Panc1 (cell line): ENCODE measurements around the gene THPO. TPM values are rescaled to one million over a fixed set of nuclear protein-coding genes. Genes with fewer than 3 reads are reported as not detected.
A peak's percentile ranks its signal among the peaks of the same experiment; 100 is the strongest.

Experiments
- ATAC-seq: fragments of 200-7000 bp; cut with Tn5 transposase; 2 replicates; pipeline ENCODE4 v1.9.1; 2020; ENCODE audit warnings: mild to moderate bottlenecking, moderate library complexity
- BruUV-seq: library from RNA; stranded (reverse); fragments of 400-500 nt; replicated peaks from 2 replicates; lab custom pipeline; 2021; lab: Mats Ljungman, UMichigan
- CTCF ChIA-PET: fragments of 300-600 bp; sonication (Branson Sonifier 250); formaldehyde crosslinking; loops from one replicate; lab custom pipeline; 2022; ENCODE audit warnings: antibody characterized with exemption; lab: Charles Lee
- POLR2A ChIA-PET: fragments of 300-600 bp; sonication (Branson Sonifier 250); formaldehyde crosslinking; loops from one replicate; lab custom pipeline; 2022; ENCODE audit warnings: antibody characterized with exemption; lab: Charles Lee
- DNase-seq: peaks from one replicate; pipeline ENCODE4 v3.0.0-alpha.2; 2010; ENCODE audit warnings: low read depth, low spot score
- H3K27ac ChIP-seq: 2 replicates; pipeline ENCODE4 v1.5.1; 2011; ENCODE audit warnings: mild to moderate bottlenecking, low read length, inconsistent platforms
- H3K27me3 ChIP-seq: fragments of 200-500 bp; sonication (Bioruptor generic); 2 replicates; pipeline ENCODE4 v1.6.0; 2014; ENCODE audit warnings: low read length, inconsistent platforms; ENCODE audit not compliant: control insufficient read depth, insufficient read depth
- H3K36me3 ChIP-seq: fragments of 200-500 bp; sonication (Bioruptor generic); 2 replicates; pipeline ENCODE4 v1.5.1; 2014; ENCODE audit warnings: inconsistent platforms, mild to moderate bottlenecking, low read length, moderate library complexity; ENCODE audit not compliant: control insufficient read depth, insufficient read depth
- H3K4me1 ChIP-seq: 2 replicates; pipeline ENCODE4 v1.5.1; 2011; ENCODE audit warnings: inconsistent platforms, mild to moderate bottlenecking, low read length, moderate library complexity; ENCODE audit not compliant: control insufficient read depth, insufficient read depth
- H3K4me3 ChIP-seq, 2 experiments: 2 replicates each; pipeline ENCODE4 v1.5.1; 2011 to 2012; ENCODE audit warnings: low read depth in 2 of 2, low read length in 2 of 2, mild to moderate bottlenecking in 2 of 2, inconsistent platforms in 1 of 2, moderate library complexity in 1 of 2
- H3K9me3 ChIP-seq: fragments of 200-500 bp; sonication (Bioruptor generic); 2 replicates; pipeline ENCODE4 v1.5.1; 2014; ENCODE audit warnings: low read depth, mild to moderate bottlenecking, inconsistent platforms, low read length, moderate library complexity; ENCODE audit not compliant: control insufficient read depth, insufficient read depth
- POLR2AphosphoS5 ChIP-seq: IDR thresholded peaks from 2 replicates; pipeline ENCODE4 v1.6.1; 2012; ENCODE audit warnings: mild to moderate bottlenecking, low read depth, low read length, moderate library complexity
- SIN3A ChIP-seq: IDR thresholded peaks from 2 replicates; pipeline ENCODE4 v1.6.1; 2012; ENCODE audit warnings: low read depth, mild to moderate bottlenecking, low read length, moderate library complexity, borderline replicate concordance; ENCODE audit not compliant: insufficient read depth
- TCF7L2 ChIP-seq: IDR thresholded peaks from 2 replicates; pipeline ENCODE4 v1.6.1; 2011; ENCODE audit warnings: mild to moderate bottlenecking, low read depth, low read length, inconsistent platforms
- in situ Hi-C: cut with HindIII; loops from 2 replicates; pipeline ENCODE4 v1.10.0; 2016; ENCODE audit warnings: low sequenced_read_pairs, low pct_unique_long_range_greater_than_20kb
- intact Hi-C: fragments of 100-400 bp; cut with micrococcal nuclease; formaldehyde crosslinking; loops from one replicate; pipeline ENCODE4 v1.10.0; 2022; ENCODE audit not compliant: unreplicated experiment
- total RNA-seq: library from RNA; stranded (reverse); gene quantifications from one replicate; pipeline ENCODE4 v1.2.1, GENCODE V29; 2021; ENCODE audit not compliant: unreplicated experiment
- TF ChIP-seq, protein P1 (sequence below), 2 experiments: IDR thresholded peaks; 2 replicates each; pipeline ENCODE4 v1.6.1; 2011 to 2012; ENCODE audit warnings: low read depth in 2 of 2, control low read depth in 1 of 2, low read length in 1 of 2, mild to moderate bottlenecking in 1 of 2, moderate library complexity in 1 of 2; ENCODE audit not compliant: insufficient read depth in 1 of 2
- TF ChIP-seq, protein P2 (sequence below): fragments of 450-650 bp; IDR thresholded peaks from 2 replicates; pipeline ENCODE4 v1.5.1; 2017; ENCODE audit warnings: mild to moderate bottlenecking

Gene THPO
- total RNA-seq, 1 experiment from 2014 or later = not detected

DNA sequence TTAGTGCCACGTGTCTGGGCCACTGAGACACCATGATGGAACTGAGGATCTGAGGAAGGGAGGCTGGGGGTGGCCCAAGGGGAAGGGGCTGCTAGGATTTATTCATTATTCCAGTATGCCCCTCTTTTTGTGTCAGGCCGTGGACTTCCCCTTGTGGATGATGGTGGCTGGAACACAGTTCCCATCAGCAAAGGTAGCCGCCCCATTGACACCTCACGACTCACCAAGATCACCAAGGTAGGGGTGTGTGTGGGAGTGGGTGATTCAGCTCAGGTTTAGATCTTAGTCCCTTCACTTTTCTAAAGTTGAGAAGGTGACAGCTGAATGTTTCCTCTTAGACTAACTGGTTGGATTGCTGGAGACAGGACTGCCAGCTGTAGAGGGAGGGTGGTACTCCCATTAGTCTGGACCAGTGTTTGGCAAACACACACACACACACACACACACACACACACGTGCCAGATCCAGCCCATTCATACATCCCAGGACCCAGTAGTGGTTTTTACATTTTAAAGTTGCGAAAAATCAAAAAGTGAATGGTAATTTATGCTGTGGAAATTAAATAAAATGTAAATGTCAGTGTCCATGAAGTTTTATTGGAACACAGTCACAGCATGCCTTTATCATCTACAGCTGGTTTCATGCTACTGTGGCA, 52.2 kb downstream of the THPO start:
- no peaks in the 10 kb centered on the region for H3K9me3 ChIP-seq
- H3K27ac ChIP-seq = no peak overlapping the region
- CTCF ChIA-PET = no interaction called here
- H3K36me3 ChIP-seq = peaks cover 77% of the 10 kb centered on the region
- POLR2A ChIA-PET = no interaction called here
- intact Hi-C loops (no loop called here), in situ Hi-C loops (no loop called here)
- TF ChIP-seq, protein P1, sequence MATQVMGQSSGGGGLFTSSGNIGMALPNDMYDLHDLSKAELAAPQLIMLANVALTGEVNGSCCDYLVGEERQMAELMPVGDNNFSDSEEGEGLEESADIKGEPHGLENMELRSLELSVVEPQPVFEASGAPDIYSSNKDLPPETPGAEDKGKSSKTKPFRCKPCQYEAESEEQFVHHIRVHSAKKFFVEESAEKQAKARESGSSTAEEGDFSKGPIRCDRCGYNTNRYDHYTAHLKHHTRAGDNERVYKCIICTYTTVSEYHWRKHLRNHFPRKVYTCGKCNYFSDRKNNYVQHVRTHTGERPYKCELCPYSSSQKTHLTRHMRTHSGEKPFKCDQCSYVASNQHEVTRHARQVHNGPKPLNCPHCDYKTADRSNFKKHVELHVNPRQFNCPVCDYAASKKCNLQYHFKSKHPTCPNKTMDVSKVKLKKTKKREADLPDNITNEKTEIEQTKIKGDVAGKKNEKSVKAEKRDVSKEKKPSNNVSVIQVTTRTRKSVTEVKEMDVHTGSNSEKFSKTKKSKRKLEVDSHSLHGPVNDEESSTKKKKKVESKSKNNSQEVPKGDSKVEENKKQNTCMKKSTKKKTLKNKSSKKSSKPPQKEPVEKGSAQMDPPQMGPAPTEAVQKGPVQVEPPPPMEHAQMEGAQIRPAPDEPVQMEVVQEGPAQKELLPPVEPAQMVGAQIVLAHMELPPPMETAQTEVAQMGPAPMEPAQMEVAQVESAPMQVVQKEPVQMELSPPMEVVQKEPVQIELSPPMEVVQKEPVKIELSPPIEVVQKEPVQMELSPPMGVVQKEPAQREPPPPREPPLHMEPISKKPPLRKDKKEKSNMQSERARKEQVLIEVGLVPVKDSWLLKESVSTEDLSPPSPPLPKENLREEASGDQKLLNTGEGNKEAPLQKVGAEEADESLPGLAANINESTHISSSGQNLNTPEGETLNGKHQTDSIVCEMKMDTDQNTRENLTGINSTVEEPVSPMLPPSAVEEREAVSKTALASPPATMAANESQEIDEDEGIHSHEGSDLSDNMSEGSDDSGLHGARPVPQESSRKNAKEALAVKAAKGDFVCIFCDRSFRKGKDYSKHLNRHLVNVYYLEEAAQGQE (IDR thresholded peaks at IDR 0.05; ENCODE audit: insufficient read depth in 1 of 2, low read depth in 2 of 2, low read length in 1 of 2) = no peak
- TF ChIP-seq POLR2AphosphoS5 (no peak), SIN3A (no peak), TCF7L2 (no peak)
- TF ChIP-seq, protein P2, sequence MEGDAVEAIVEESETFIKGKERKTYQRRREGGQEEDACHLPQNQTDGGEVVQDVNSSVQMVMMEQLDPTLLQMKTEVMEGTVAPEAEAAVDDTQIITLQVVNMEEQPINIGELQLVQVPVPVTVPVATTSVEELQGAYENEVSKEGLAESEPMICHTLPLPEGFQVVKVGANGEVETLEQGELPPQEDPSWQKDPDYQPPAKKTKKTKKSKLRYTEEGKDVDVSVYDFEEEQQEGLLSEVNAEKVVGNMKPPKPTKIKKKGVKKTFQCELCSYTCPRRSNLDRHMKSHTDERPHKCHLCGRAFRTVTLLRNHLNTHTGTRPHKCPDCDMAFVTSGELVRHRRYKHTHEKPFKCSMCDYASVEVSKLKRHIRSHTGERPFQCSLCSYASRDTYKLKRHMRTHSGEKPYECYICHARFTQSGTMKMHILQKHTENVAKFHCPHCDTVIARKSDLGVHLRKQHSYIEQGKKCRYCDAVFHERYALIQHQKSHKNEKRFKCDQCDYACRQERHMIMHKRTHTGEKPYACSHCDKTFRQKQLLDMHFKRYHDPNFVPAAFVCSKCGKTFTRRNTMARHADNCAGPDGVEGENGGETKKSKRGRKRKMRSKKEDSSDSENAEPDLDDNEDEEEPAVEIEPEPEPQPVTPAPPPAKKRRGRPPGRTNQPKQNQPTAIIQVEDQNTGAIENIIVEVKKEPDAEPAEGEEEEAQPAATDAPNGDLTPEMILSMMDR = no peak
- H3K4me1 ChIP-seq = peaks cover 1% of the 10 kb centered on the region; the same call in 1 of the 2 replicates
- no peak overlapping the region for H3K4me3 ChIP-seq
- DNase-seq (no peak), ATAC-seq (no peak)
- no TSS peak for BruUV-seq
- no peaks in the 10 kb centered on the region for H3K27me3 ChIP-seq

DNA sequence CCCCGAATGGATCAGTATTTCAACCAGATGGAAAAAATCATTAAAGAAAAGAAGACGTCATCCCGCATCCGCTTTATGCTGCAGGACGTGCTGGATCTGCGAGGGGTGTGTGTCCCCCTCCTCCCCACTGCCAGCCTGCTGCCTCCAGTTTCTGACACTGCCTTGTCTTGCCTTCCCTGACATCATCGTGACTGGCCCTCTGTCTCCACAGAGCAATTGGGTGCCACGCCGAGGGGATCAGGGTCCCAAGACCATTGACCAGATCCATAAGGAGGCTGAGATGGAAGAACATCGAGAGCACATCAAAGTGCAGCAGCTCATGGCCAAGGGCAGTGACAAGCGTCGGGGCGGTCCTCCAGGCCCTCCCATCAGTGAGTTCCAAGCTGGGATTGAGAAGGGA, 52.7 kb downstream of the THPO start:
- H3K36me3 ChIP-seq = peaks cover 82% of the 10 kb centered on the region
- intact Hi-C loops (no loop called here), in situ Hi-C loops (no loop called here)
- no peak overlapping the region for H3K4me3 ChIP-seq
- TF ChIP-seq SIN3A (no peak), POLR2AphosphoS5 (no peak), TCF7L2 (no peak)
- TF ChIP-seq, protein P1 (IDR thresholded peaks at IDR 0.05; ENCODE audit: insufficient read depth in 1 of 2, low read depth in 2 of 2, low read length in 1 of 2) = no peak
- TF ChIP-seq, protein P2 = no peak
- no peak for DNase-seq
- no peaks in the 10 kb centered on the region for H3K27me3 ChIP-seq
- H3K9me3 ChIP-seq = no peaks in the 10 kb centered on the region
- CTCF ChIA-PET = no interaction called here
- BruUV-seq = TSS peak; percentile 20
- H3K27ac ChIP-seq = no peak overlapping the region
- no peak for ATAC-seq
- POLR2A ChIA-PET = no interaction called here
- peaks cover 7% of the 10 kb centered on the region for H3K4me1 ChIP-seq
